Measurements from ENCODE around the gene PLS1.
A peak's percentile ranks its signal among the peaks of the same experiment; 100 is the strongest.
"Not testable (repeated sequence)": the region's sequence is repeated elsewhere in the genome, so short reads cannot be mapped to it uniquely, and the experiment has no call there.

The PLS1 gene

GRCh38 chr3:142595951-142596725 is at the start of gene PLS1:
Gene PLS1, plus strand, starts transcription at chr3:142596393. Its CDS starts 67,845 bp downstream, at chr3:142664238.
- no peak for DNase-seq

DNA sequence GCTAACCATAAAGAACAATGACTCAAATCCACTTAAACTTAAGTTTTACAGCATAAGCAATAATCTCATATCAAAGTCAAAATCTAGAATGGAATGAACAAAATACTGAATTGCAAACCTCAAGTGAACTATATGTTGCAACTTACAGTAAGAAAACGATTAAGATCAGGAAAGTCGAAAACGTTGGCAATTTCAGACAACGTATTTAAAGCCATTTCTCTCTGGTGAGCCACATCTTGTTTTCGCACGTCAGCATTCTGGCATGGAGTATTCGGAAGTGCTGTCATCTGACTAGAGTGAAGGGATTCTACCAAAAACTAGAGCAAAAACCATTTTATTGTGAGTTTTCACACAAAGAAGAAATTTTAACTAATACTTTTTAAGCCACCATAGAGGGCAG is 46.2 kb upstream of the PLS1 start:
- no peak for DNase-seq

GRCh38 chr3:142552579-142552978 is 43.6 kb upstream of the PLS1 start:
- DNase-seq: not testable (repeated sequence)

- no peak for DNase-seq
Observed at GRCh38 chr3:142553741-142554140, 42.5 kb upstream of the PLS1 start.

- no peak for DNase-seq
Observed at GRCh38 chr3:142560118-142560517, 36.1 kb upstream of the PLS1 start.

GRCh38 chr3:142563496-142563997 is 32.6 kb upstream of the PLS1 start:
- DNase-seq: no peak

- no peak for DNase-seq
Observed at GRCh38 chr3:142566096-142566495, 30.1 kb upstream of the PLS1 start.

DNA sequence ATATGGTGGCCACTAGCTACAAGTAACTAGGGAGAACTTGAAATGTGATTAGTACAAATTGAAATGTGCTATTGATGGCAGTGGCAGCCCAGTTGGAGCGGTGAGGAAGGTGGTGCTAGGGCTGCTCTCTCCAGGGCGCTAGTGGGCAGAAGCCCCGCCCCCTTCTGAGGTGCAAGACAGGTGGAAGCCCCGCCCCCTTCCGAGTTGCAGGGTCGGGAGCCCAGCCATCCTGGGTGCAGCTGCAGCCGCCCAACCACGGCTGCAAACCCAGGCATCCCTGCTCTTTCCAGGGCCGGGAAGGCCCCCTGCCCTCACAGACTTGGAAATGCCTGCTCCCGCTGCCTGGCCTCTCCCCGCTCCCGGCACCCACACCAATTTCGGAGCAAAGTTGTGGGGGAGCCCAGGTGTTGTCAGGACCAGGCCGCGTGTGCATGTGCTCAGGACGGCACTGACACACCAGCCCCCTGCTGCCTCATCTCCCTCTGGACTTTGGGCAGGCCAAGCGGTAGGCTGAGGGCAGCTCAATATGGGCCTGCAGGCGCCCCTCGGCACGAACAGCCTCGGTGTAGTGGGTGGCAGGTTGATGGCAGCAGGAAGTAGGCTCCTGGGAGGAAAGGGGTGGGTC is 27.7 kb upstream of the PLS1 start:
- no peak for DNase-seq

GRCh38 chr3:142569422-142569821 is 26.8 kb upstream of the PLS1 start:
- DNase-seq: not testable (repeated sequence)

GRCh38 chr3:142574223-142574622 is 22.0 kb upstream of the PLS1 start:
- not testable (repeated sequence) for DNase-seq

DNA sequence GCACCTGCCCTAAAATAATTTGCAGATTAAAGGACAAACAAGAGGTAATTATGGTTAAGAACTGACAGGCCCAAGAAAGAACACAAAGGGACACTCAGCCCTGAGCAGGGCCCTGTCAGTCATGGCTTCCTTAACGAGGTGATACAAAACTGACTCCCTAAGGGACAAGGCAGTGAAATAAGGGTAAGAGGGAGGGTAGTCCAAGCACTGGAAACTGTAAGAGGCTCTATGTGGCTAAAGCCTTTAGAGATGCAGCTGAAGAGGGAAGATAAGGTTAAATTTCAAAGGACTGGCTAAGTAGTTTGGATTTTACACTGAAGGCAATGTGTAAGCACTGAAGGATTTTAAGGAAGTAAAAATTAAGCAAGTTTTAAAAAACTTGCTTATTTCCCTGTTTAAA is 21.5 kb upstream of the PLS1 start:
- DNase-seq: no peak

DNA sequence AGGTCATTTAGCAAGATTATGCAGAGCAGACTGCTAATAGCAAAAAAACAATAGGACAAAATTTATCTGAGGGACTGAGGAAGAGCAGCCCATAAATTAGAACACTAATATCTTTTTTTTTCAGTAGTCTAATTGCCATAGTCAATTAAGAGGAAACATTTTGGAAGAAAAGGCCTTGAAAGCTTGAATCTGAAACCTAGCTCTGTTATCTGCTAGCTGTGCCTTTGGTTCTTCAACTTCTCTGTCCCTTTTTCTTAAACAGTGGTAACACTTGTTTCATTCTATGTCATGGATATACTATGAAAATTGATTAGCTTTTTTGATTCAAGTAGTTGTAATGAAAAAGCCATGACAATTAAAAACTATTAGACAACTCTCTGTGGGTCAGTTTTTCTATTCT is 19.4 kb upstream of the PLS1 start:
- DNase-seq: no peak

- no peak for DNase-seq
Observed at GRCh38 chr3:142577696-142578328, 18.4 kb upstream of the PLS1 start.

DNA sequence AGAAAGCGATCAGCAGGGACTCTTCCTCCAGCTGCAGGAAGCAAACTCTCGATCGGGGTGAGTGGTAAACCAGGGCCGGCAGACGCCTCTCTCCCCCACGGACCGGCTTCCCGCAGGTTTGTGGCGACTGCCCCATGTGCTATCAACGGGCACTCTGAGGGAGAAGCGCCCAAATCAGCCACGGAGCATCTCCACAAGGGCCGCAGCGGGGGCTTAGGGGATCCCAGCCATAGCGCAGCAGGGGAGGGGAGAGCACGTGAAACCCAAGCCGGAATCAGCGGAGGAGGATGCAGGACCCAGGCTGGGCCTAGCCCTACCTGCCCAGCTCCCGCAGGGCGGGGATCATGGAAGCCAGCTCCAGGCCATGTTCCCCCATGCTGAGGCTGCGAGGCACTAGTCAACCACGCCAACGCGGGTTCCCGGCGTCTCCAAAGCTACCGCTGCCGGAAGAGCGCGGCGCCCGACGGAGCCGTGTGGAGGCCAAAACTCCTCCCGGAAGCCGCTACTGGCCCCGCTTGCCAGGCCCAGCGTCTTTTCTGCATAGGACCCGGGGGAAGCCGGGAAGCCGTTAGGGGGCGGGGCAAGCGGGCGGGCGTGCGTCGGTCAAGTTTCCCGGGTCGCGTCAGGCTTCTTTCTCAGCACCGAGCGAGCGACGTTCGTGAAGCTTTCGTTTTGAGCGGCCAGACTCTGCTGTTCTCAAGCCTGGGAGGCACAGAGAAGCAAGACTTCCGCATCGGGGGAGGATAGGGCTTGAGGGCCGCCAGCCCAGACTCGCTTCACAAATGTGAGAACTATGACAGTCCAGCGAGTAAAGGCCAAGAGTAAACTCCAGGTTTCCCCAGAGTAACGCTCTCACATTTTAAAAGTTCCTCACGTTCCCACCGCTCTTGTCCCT is 17.6 kb upstream of the PLS1 start, which contains the start of gene ATR:
ATR (minus strand) TSS at position 405 of the 895 bp plus-strand sequence; CDS start at position 376, 29 bp downstream.
- peak; percentile 80 for DNase-seq

DNA sequence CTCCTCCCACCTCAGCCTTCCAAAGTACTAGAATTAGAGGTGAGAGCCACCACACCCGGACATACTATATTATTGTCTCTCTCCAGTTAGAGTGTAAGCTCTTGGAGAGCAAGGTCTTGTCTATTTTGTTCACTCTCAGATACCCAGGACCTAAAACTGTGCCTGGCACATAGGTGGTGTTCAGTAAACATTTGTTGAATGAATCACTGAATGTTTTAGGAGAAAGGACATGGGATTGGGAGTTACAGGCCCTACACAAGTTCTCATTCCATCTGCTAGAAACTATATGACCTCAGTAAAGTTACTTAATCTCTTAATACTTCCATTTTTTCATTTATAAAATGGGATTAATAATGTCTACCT is 16.2 kb upstream of the PLS1 start:
- DNase-seq: no peak

- DNase-seq: not testable (repeated sequence)
Observed at GRCh38 chr3:142581070-142581469, 15.1 kb upstream of the PLS1 start.

DNA sequence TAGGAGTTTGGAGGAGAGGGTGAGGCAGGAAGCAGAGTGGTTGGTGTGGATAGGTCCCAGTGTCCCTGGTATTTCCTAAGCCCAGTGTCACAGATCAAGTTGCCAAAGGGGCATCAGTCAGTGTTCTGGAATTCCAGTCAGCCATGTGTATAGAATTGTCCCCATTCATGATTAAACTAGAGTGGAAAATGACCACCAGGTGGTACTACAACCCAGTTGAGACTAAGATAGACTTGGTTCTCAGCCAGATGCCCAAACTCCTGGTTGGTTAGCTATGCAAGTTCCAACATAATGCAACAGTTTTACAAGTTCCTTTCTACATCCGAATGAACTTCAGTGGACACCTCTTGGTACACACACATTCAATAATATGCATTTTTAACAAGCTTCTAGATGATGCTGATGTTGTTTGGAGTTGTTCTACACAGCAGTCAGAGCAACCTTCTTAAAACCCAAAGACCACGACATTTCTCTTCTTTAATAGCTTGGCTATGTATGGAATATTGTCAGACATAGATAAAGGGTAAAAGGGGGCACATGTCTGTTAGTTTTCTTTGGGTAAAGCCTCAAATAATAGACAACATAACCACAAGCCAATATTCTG is 9.3 kb upstream of the PLS1 start:
- DNase-seq: no peak

GRCh38 chr3:142588703-142589102 is 7.5 kb upstream of the PLS1 start:
- no peak for DNase-seq

GRCh38 chr3:142592268-142592667 is 3.9 kb upstream of the PLS1 start:
- DNase-seq: not testable (repeated sequence)

DNA sequence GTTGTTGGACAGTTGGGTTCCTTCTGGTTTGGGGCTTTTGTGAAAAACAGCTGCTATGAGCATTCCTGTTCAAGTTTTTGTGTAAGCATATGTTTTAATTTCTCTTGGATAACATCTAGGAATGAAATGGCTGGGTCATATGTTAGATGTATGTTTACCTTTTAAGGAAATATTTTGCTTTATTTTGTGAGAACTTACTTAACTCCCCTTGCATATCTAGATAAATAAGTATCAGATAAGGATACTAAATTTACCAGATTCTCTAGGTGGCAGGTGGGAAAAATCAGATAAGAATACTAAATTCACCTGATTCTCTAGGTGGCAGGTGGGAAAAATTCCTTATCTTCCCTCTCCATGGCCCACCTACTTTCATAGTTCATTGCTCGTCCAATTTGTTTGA is 1.1 kb upstream of the PLS1 start:
- DNase-seq: no peak

- DNase-seq: no peak
Observed at GRCh38 chr3:142595581-142595950, 627 bp upstream of the PLS1 start.

DNA sequence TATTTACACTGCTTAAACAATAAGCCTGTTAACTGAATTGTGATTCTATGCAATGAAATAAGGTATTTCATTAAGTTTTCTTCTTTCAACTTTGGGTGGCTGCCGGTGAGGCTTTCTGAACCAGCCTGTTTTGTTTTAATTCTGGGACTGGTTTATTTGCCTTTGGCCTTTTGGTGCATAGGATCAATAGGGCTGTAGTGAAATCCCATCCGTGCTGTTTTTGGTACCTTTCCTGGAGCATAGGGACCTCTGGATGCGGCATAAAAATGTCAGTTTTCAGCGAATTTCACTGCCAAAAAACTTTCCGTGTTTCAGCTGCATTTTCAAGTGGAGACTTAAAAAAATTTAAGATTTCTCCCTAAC is 514 bp downstream of the PLS1 start:
- DNase-seq: no peak

DNA sequence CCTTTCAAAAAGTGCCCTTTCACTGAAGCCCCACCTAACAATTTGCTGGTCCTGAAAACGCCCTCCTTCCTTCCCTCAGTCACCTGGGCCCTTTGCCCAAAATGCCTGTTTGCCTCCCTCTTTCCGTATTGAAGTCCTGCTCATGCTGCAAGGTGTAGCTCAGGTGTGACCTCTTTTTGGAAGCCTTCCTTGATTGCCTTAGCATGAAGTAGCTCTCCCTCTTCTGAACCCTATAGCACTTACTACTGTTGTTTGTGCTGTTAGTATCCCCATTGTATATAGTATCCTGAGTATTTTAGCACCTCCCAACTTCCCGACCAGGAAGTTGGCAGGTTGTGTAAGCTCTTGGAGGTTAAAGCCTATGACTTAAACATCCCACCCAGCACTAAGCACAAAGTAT is 1.7 kb downstream of the PLS1 start:
- DNase-seq: no peak

All from SIG-M5 (cell line).